Esophagus muscularis mucosa (tissue), 3 donors: Measurements from ENCODE around the gene MYOF.

Experiments
- POLR2A ChIP-seq: fragments of 450-650 bp; IDR thresholded peaks from one replicate; pipeline ENCODE4 v1.6.1; 2017; ENCODE audit warnings: antibody characterized with exemption, moderate library complexity, mild to moderate bottlenecking, low read depth
- POLR2AphosphoS5 ChIP-seq, 2 donors: sonication (generic); formaldehyde crosslinking; IDR thresholded peaks; one replicate each; pipeline ENCODE4 v1.6.1; 2017; ENCODE audit warnings: antibody characterized with exemption in 2 of 2
- TF ChIP-seq, protein P1 (sequence below), 3 experiments: fragments of 200-600 bp in 2 of 3; fragments of 450-650 bp in 1 of 3; sonication (generic) in 2 of 3; IDR thresholded peaks; one replicate each; pipeline ENCODE4 v1.5.1; 2017 to 2019; ENCODE audit warnings: antibody characterized with exemption in 3 of 3, mild to moderate bottlenecking in 2 of 3, moderate library complexity in 1 of 3

DNA sequence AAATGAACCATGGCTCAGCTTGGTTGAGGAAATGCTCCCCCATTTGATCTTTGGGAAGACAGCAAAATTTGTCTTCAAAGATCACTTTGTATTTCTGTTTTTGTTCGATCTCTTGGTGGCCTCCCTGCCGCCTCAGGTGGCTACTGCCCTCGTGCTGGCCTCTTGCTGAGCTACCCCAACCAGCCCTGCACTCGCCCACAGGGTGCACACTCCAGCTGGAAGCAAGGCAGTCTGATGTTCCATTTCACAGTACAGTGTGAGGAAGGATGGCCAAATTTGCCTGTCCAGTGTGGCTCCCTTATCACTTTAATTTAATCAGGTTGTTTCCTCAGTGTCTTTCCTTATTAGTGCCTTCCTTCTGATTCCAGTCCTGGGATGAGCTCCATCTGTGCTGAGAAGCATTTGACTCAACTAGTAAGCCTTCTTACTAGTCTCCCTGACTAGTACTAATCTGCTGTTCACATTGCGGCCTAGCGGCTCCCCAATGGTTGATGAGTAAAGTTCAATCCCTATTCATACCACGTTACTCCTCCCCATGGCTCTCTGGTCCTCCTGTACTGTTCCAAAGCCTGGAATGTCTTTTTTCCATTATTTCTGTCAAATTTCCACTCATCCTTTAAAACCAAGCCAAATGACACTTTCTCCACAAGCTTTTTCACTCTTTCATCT is 8.2 kb downstream of the MYOF start:
- no peak for TF ChIP-seq POLR2AphosphoS5 (IDR thresholded peaks at IDR 0.05)
- TF ChIP-seq, protein P1, sequence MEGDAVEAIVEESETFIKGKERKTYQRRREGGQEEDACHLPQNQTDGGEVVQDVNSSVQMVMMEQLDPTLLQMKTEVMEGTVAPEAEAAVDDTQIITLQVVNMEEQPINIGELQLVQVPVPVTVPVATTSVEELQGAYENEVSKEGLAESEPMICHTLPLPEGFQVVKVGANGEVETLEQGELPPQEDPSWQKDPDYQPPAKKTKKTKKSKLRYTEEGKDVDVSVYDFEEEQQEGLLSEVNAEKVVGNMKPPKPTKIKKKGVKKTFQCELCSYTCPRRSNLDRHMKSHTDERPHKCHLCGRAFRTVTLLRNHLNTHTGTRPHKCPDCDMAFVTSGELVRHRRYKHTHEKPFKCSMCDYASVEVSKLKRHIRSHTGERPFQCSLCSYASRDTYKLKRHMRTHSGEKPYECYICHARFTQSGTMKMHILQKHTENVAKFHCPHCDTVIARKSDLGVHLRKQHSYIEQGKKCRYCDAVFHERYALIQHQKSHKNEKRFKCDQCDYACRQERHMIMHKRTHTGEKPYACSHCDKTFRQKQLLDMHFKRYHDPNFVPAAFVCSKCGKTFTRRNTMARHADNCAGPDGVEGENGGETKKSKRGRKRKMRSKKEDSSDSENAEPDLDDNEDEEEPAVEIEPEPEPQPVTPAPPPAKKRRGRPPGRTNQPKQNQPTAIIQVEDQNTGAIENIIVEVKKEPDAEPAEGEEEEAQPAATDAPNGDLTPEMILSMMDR (IDR thresholded peaks at IDR 0.05), result no peak
- TF ChIP-seq POLR2A, result no peak
